ENCODE data around the gene RGMA.
"Not testable (repeated sequence)": the region's sequence is repeated elsewhere in the genome, so short reads cannot be mapped to it uniquely, and the experiment has no call there.

RGMA gene

GRCh38 chr15:93031557-93032384, 57.2 kb downstream of the RGMA start:
- FAIRE-seq = not testable (repeated sequence)

- FAIRE-seq = no peak
Observed at GRCh38 chr15:93031103-93031464, 57.9 kb downstream of the RGMA start.

- FAIRE-seq = no peak
Observed at GRCh38 chr15:93030430-93031102, 58.4 kb downstream of the RGMA start.

GRCh38 chr15:93029836-93030429, 59.1 kb downstream of the RGMA start:
- no peak for FAIRE-seq

- no peak for FAIRE-seq
Observed at GRCh38 chr15:93029214-93029835, 59.7 kb downstream of the RGMA start.

- FAIRE-seq = no peak
Observed at GRCh38 chr15:93028632-93029213, 60.3 kb downstream of the RGMA start.

GRCh38 chr15:93028111-93028631, 60.8 kb downstream of the RGMA start:
- FAIRE-seq = no peak

- no peak for FAIRE-seq
Observed at GRCh38 chr15:93027413-93027812, 61.6 kb downstream of the RGMA start.

- no peak for FAIRE-seq
Observed at GRCh38 chr15:93026380-93026817, 62.6 kb downstream of the RGMA start.

GRCh38 chr15:93025625-93025982, 63.4 kb downstream of the RGMA start:
- no peak for FAIRE-seq

GRCh38 chr15:93024716-93025624, 64.0 kb downstream of the RGMA start:
- no peak for FAIRE-seq

GRCh38 chr15:93024293-93024692, 64.7 kb downstream of the RGMA start:
- FAIRE-seq = no peak

GRCh38 chr15:93020976-93021772, 67.8 kb downstream of the RGMA start:
- no peak for FAIRE-seq

GRCh38 chr15:93019971-93020370, 69.0 kb downstream of the RGMA start:
- no peak for FAIRE-seq

GRCh38 chr15:93019090-93019489, 69.9 kb downstream of the RGMA start:
- FAIRE-seq = no peak

GRCh38 chr15:93018574-93018973, 70.4 kb downstream of the RGMA start:
- no peak for FAIRE-seq

- no peak for FAIRE-seq
Observed at GRCh38 chr15:93017526-93017925, 71.5 kb downstream of the RGMA start.

- FAIRE-seq = no peak
Observed at GRCh38 chr15:93012786-93013185, 76.2 kb downstream of the RGMA start.

- FAIRE-seq = no peak
Observed at GRCh38 chr15:93007994-93008393, 81.0 kb downstream of the RGMA start.

- no peak for FAIRE-seq
Observed at GRCh38 chr15:93005133-93005532, 83.9 kb downstream of the RGMA start.

GRCh38 chr15:93001881-93002280, 87.1 kb downstream of the RGMA start:
- no peak for FAIRE-seq
